Nephron (organoid): ENCODE measurements around the gene MS4A4E.
"Not testable (repeated sequence)": the region's sequence is repeated elsewhere in the genome, so short reads cannot be mapped to it uniquely, and the experiment has no call there.

Source experiments
- H3K27ac Mint-ChIP-seq, 3 experiments: 2 replicates each; pipeline ENCODE4 v1.8.0; 2020; ENCODE audit warnings: mixed read lengths in 3 of 3, mild to moderate bottlenecking in 2 of 3, moderate library complexity in 1 of 3
- H3K27me3 Mint-ChIP-seq: 2 replicates; pipeline ENCODE4 v1.8.0; 2021; ENCODE audit warnings: low read depth, mild to moderate bottlenecking, moderate library complexity, mixed read lengths
- H3K36me3 Mint-ChIP-seq: 2 replicates; pipeline ENCODE4 v1.8.0; 2020; ENCODE audit warnings: low read depth, mixed read lengths
- H3K4me1 Mint-ChIP-seq: 2 replicates; pipeline ENCODE4 v1.8.0; 2020; ENCODE audit warnings: mixed read lengths
- H3K4me3 Mint-ChIP-seq, 3 experiments: 2 replicates each; pipeline ENCODE4 v1.8.0; 2020; ENCODE audit warnings: mild to moderate bottlenecking in 3 of 3, mixed read lengths in 3 of 3, moderate library complexity in 2 of 3
- H3K9me3 Mint-ChIP-seq: 2 replicates; pipeline ENCODE4 v1.8.0; 2020; ENCODE audit warnings: mixed read lengths
- CTCF ChIP-seq, 3 experiments: fragments of 200-600 bp; sonication (generic); IDR thresholded peaks; one replicate each; pipeline ENCODE4 v1.5.0; 2021; ENCODE audit warnings: antibody characterized with exemption in 3 of 3; ENCODE audit not compliant: unreplicated experiment in 3 of 3

The MS4A4E gene

GRCh38 chr11:60161766-60162165 is 81.2 kb downstream of the MS4A4E start:
- Mint-ChIP-seq H3K27ac (no peak overlapping the region), H3K4me3 (no peak overlapping the region), H3K36me3 (no peaks in the 10 kb centered on the region), H3K9me3 (no peaks in the 10 kb centered on the region), H3K27me3 (no peaks in the 10 kb centered on the region), H3K4me1 (no peaks in the 10 kb centered on the region)
- TF ChIP-seq CTCF (IDR thresholded peaks at IDR 0.05; ENCODE audit: unreplicated experiment in 3 of 3), result no peak

GRCh38 chr11:60161107-60161506 is 81.8 kb downstream of the MS4A4E start:
- no peaks in the 10 kb centered on the region for H3K36me3 Mint-ChIP-seq
- no peak for TF ChIP-seq CTCF (IDR thresholded peaks at IDR 0.05; ENCODE audit: unreplicated experiment in 3 of 3)
- H3K27ac Mint-ChIP-seq, result no peak overlapping the region
- H3K27me3 Mint-ChIP-seq, result no peaks in the 10 kb centered on the region
- peaks cover 2% of the 10 kb centered on the region for H3K9me3 Mint-ChIP-seq
- H3K4me1 Mint-ChIP-seq, result no peaks in the 10 kb centered on the region
- no peak overlapping the region for H3K4me3 Mint-ChIP-seq

GRCh38 chr11:60159868-60160267 is 83.1 kb downstream of the MS4A4E start:
- no peak overlapping the region for H3K27ac Mint-ChIP-seq
- H3K36me3 Mint-ChIP-seq, result no peaks in the 10 kb centered on the region
- TF ChIP-seq CTCF (IDR thresholded peaks at IDR 0.05; ENCODE audit: unreplicated experiment in 3 of 3), result no peak
- no peaks in the 10 kb centered on the region for H3K27me3 Mint-ChIP-seq
- H3K4me1 Mint-ChIP-seq, result no peaks in the 10 kb centered on the region
- H3K9me3 Mint-ChIP-seq, result peaks cover 2% of the 10 kb centered on the region
- H3K4me3 Mint-ChIP-seq, result no peak overlapping the region

GRCh38 chr11:60159284-60159683 is 83.7 kb downstream of the MS4A4E start:
- H3K4me3 Mint-ChIP-seq, result no peak overlapping the region
- H3K9me3 Mint-ChIP-seq, result peaks cover 2% of the 10 kb centered on the region
- no peaks in the 10 kb centered on the region for H3K4me1 Mint-ChIP-seq
- H3K27ac Mint-ChIP-seq, result no peak overlapping the region
- H3K36me3 Mint-ChIP-seq, result no peaks in the 10 kb centered on the region
- no peak for TF ChIP-seq CTCF (IDR thresholded peaks at IDR 0.05; ENCODE audit: unreplicated experiment in 3 of 3)
- no peaks in the 10 kb centered on the region for H3K27me3 Mint-ChIP-seq

- TF ChIP-seq CTCF (IDR thresholded peaks at IDR 0.05; ENCODE audit: unreplicated experiment in 3 of 3), result no peak
- H3K36me3 Mint-ChIP-seq, result no peaks in the 10 kb centered on the region
- no peaks in the 10 kb centered on the region for H3K27me3 Mint-ChIP-seq
- H3K4me3 Mint-ChIP-seq, result no peak overlapping the region
- H3K27ac Mint-ChIP-seq, result no peak overlapping the region
- H3K4me1 Mint-ChIP-seq, result no peaks in the 10 kb centered on the region
- peaks cover 2% of the 10 kb centered on the region for H3K9me3 Mint-ChIP-seq
Measured at GRCh38 chr11:60158636-60159035, 84.3 kb downstream of the MS4A4E start.

- no peak overlapping the region for H3K4me3 Mint-ChIP-seq
- no peaks in the 10 kb centered on the region for H3K4me1 Mint-ChIP-seq
- H3K9me3 Mint-ChIP-seq, result peaks cover 5% of the 10 kb centered on the region
- no peak for TF ChIP-seq CTCF (IDR thresholded peaks at IDR 0.05; ENCODE audit: unreplicated experiment in 3 of 3)
- H3K27ac Mint-ChIP-seq, result no peak overlapping the region
- no peaks in the 10 kb centered on the region for H3K27me3 Mint-ChIP-seq
- no peaks in the 10 kb centered on the region for H3K36me3 Mint-ChIP-seq
Measured at GRCh38 chr11:60155931-60156330, 87.0 kb downstream of the MS4A4E start.

GRCh38 chr11:60152727-60153126 is 90.2 kb downstream of the MS4A4E start:
- H3K4me1 Mint-ChIP-seq, H3K9me3 Mint-ChIP-seq, H3K27me3 Mint-ChIP-seq, H3K27ac Mint-ChIP-seq, H3K36me3 Mint-ChIP-seq, H3K4me3 Mint-ChIP-seq: not testable (repeated sequence)
